HCT116 (cell line): ENCODE results near the gene NFIA. TPM values are rescaled to one million over a fixed set of nuclear protein-coding genes. Genes with fewer than 3 reads are reported as not detected.

Experiments used
- ATAC-seq: fragments of 200-7000 bp; cut with Tn5 transposase; 2 replicates; pipeline ENCODE4 v1.9.1; 2020; ENCODE audit warnings: mild to moderate bottlenecking, moderate library complexity
- BruUV-seq: library from RNA; stranded (reverse); fragments of 400-500 nt; replicated peaks from 2 replicates; lab custom pipeline; 2021; lab: Mats Ljungman, UMichigan
- CTCF ChIA-PET: fragments of 300-600 bp; sonication (Branson Sonifier 250); formaldehyde crosslinking; loops from one replicate; lab custom pipeline; 2021; ENCODE audit warnings: antibody characterized with exemption; lab: Charles Lee
- POLR2A ChIA-PET: fragments of 300-600, 350-600 bp; sonication (Branson Sonifier 250); formaldehyde crosslinking; loops from one replicate; lab custom pipeline; 2021; ENCODE audit warnings: antibody characterized with exemption; lab: Charles Lee
- RAD21 ChIA-PET, 2 experiments: fragments of 300-600 bp; sonication (Branson Sonifier 250); formaldehyde crosslinking; loops; one replicate each; lab custom pipeline; 2023; ENCODE audit warnings: low total read pairs in 2 of 2; ENCODE audit not compliant: uncharacterized antibody in 2 of 2, unreplicated experiment in 2 of 2, low non-redundant PET in 1 of 2; lab: Charles Lee
- DNase-seq: peaks from one replicate; pipeline ENCODE4 v3.0.0-alpha.2; 2010; ENCODE audit warnings: low read depth, low spot score
- H2AFZ ChIP-seq: fragments of 200-600 bp; shearing (Covaris generic), sonication (generic); 2 replicates; pipeline ENCODE4 v1.6.1; 2017; ENCODE audit warnings: low read depth, mixed run types, mixed read lengths, antibody characterized with exemption, low read length; ENCODE audit not compliant: poor library complexity, severe bottlenecking
- H3K27ac ChIP-seq: 2 replicates; pipeline ENCODE4 v1.5.1; 2012; ENCODE audit warnings: low read depth, low read length
- H3K27me3 ChIP-seq: fragments of 200-600 bp; sonication (generic); 2 replicates; pipeline ENCODE4 v1.6.1; 2016; ENCODE audit warnings: mixed run types, low read length, mixed read lengths; ENCODE audit not compliant: insufficient read depth
- H3K36me3 ChIP-seq, 2 experiments: fragments of 200-500 bp in 1 of 2; fragments of 200-600 bp in 1 of 2; sonication (Bioruptor generic) in 1 of 2; sonication (generic) in 1 of 2; 2 replicates each; pipeline versions ENCODE4 v1.5.1 to v1.6.1; 2014 to 2016; ENCODE audit warnings: low read length in 2 of 2, inconsistent platforms in 1 of 2, mixed read lengths in 1 of 2, mixed run types in 1 of 2; ENCODE audit not compliant: insufficient read depth in 2 of 2, control insufficient read depth in 1 of 2
- H3K4me1 ChIP-seq, 2 experiments: fragments of 200-600 bp in 1 of 2; sonication (generic) in 1 of 2; 2 replicates each; pipeline versions ENCODE4 v1.5.1 to v1.6.1; 2012 to 2017; ENCODE audit warnings: low read length in 2 of 2, inconsistent platforms in 1 of 2, mild to moderate bottlenecking in 1 of 2, mixed read lengths in 1 of 2, mixed run types in 1 of 2, moderate library complexity in 1 of 2; ENCODE audit not compliant: insufficient read depth in 2 of 2, control insufficient read depth in 1 of 2
- H3K4me2 ChIP-seq: fragments of 200-600 bp; sonication (generic); 2 replicates; pipeline ENCODE4 v1.6.1; 2017; ENCODE audit warnings: mixed run types, low read length, mixed read lengths
- H3K4me3 ChIP-seq, 2 experiments: fragments of 200-600 bp in 1 of 2; sonication (generic) in 1 of 2; replicated peaks in 1 of 2; 2 replicates each; pipeline ENCODE4 v1.5.1; 2011 to 2016; ENCODE audit warnings: low read length in 2 of 2, control low read depth in 1 of 2, low read depth in 1 of 2, mild to moderate bottlenecking in 1 of 2, mixed read lengths in 1 of 2, mixed run types in 1 of 2
- H3K79me2 ChIP-seq: fragments of 200-600 bp; sonication (generic); 2 replicates; pipeline ENCODE4 v1.6.1; 2017; ENCODE audit warnings: mild to moderate bottlenecking, mixed run types, low read length, moderate library complexity, mixed read lengths; ENCODE audit not compliant: insufficient read depth
- H3K9ac ChIP-seq: fragments of 200-600 bp; sonication (generic); 2 replicates; pipeline ENCODE4 v1.6.1; 2016; ENCODE audit warnings: low read length, mixed read lengths
- H3K9me2 ChIP-seq: fragments of 200-600 bp; sonication (generic), shearing (Covaris generic); 2 replicates; pipeline ENCODE4 v1.6.1; 2017; ENCODE audit warnings: mixed run types, mild to moderate bottlenecking, moderate library complexity; ENCODE audit not compliant: insufficient read depth
- H3K9me3 ChIP-seq, 2 experiments: fragments of 200-500 bp in 1 of 2; fragments of 200-600 bp in 1 of 2; sonication (Bioruptor generic) in 1 of 2; sonication (generic) in 1 of 2; 2 replicates each; pipeline ENCODE4 v1.6.1; 2014 to 2017; ENCODE audit warnings: low read length in 2 of 2, mixed read lengths in 2 of 2, inconsistent platforms in 1 of 2, low read depth in 1 of 2, mild to moderate bottlenecking in 1 of 2, mixed run types in 1 of 2, moderate library complexity in 1 of 2; ENCODE audit not compliant: control insufficient read depth in 1 of 2, insufficient read depth in 1 of 2
- H4K20me1 ChIP-seq: fragments of 200-600 bp; sonication (generic), shearing (Covaris generic); 2 replicates; pipeline ENCODE4 v1.6.1; 2017; ENCODE audit warnings: mixed run types, mild to moderate bottlenecking, moderate library complexity; ENCODE audit not compliant: insufficient read depth
- CTCF ChIP-seq, 3 experiments: fragments of 200-600 bp in 1 of 3; sonication (generic) in 1 of 3; IDR thresholded peaks in 2 of 3; conservative IDR thresholded peaks in 1 of 3; 2 replicates each; pipeline ENCODE4 v1.5.1; 2012 to 2017; ENCODE audit warnings: low read depth in 2 of 3, low read length in 2 of 3, antibody characterized with exemption in 1 of 3, borderline replicate concordance in 1 of 3, control low read depth in 1 of 3, mild to moderate bottlenecking in 1 of 3, mixed read lengths in 1 of 3, mixed run types in 1 of 3, moderate library complexity in 1 of 3; ENCODE audit not compliant: insufficient read depth in 1 of 3
- EZH2 ChIP-seq: fragments of 200-600 bp; sonication (generic); IDR thresholded peaks from 2 replicates; pipeline ENCODE4 v1.6.1; 2017; ENCODE audit warnings: antibody characterized with exemption, mixed run types
- POLR2AphosphoS5 ChIP-seq: IDR thresholded peaks from 2 replicates; pipeline ENCODE4 v1.6.1; 2011; ENCODE audit warnings: mild to moderate bottlenecking, low read depth, low read length, moderate library complexity
- RAD21 ChIP-seq: IDR thresholded peaks from 2 replicates; pipeline ENCODE4 v1.6.1; 2012; ENCODE audit warnings: low read depth, mild to moderate bottlenecking
- REST ChIP-seq: IDR thresholded peaks from 2 replicates; pipeline ENCODE4 v1.6.1; 2012; ENCODE audit warnings: low read depth
- TCF7L2 ChIP-seq: IDR thresholded peaks from 2 replicates; pipeline ENCODE4 v1.7.0; 2011; ENCODE audit warnings: borderline replicate concordance, inconsistent platforms; ENCODE audit not compliant: insufficient read depth, insufficient read length; ENCODE audit errors: extremely low read depth
- YY1 ChIP-seq: IDR thresholded peaks from 2 replicates; pipeline ENCODE4 v1.6.1; 2011; ENCODE audit warnings: low read length, low read depth, moderate library complexity, mild to moderate bottlenecking; ENCODE audit not compliant: insufficient replicate concordance; ENCODE audit errors: extremely low read depth
- ZBTB33 ChIP-seq: IDR thresholded peaks from 2 replicates; pipeline ENCODE4 v1.6.1; 2011; ENCODE audit warnings: mild to moderate bottlenecking, low read length, moderate library complexity; ENCODE audit not compliant: insufficient replicate concordance; ENCODE audit errors: extremely low read depth
- ZFX ChIP-seq: fragments of 450-650 bp; IDR thresholded peaks from 2 replicates; pipeline ENCODE4 v1.6.1; 2017
- intact Hi-C: fragments of 100-400 bp; cut with micrococcal nuclease; formaldehyde crosslinking; loops from 2 replicates; pipeline ENCODE4 v1.10.0; 2022
- total RNA-seq: library from RNA; stranded (reverse); gene quantifications from one replicate; pipeline ENCODE4 v1.2.1, GENCODE V29; 2021; ENCODE audit not compliant: unreplicated experiment

Gene NFIA
- total RNA-seq, 1 experiment from 2014 or later = 17.2 TPM

GRCh38 chr1:61049850-61050540, 32.4 kb upstream of the NFIA start:
- Histone ChIP-seq H3K4me3 (peak overlapping the region; percentile 53 to 75), H3K9me3 (no peaks in the 10 kb centered on the region), H3K9me2 (no peaks in the 10 kb centered on the region), H3K4me1 (peaks cover 0 to 8% of the 10 kb centered on the region in 2 experiments; a peak in 2 of 4 replicates)
- ATAC-seq = peak; percentile 90
- intact Hi-C loops = loop anchor here (1.0 to 10.0 kb wide), 3 partner anchors 289 to 535 kb away; no protein-coding TSS in a partner anchor
- TF ChIP-seq YY1 (peak; percentile 75), ZFX (peak; percentile 79), EZH2 (no peak), CTCF (IDR thresholded peaks at IDR 0.05 in 2 of 3, conservative IDR thresholded peaks at IDR 0.05 in 1 of 3; ENCODE audit: borderline replicate concordance in 1 of 3, insufficient read depth in 1 of 3, low read depth in 2 of 3, low read length in 2 of 3) (peak; percentile 74 to 97 (median 91)), TCF7L2 (peak; percentile 32), RAD21 (peak; percentile 87), REST (no peak), POLR2AphosphoS5 (peak; percentile 71), ZBTB33 (no peak)
- TF ChIP-seq, all 23 proteins: peak for 6
- BruUV-seq = no TSS peak
- ChIA-PET CTCF (interaction anchor here (0.7 to 3.3 kb wide), 25 partner anchors 8 to 878 kb away, joined by 3 to 29 read pairs (median 3); partner anchors contain the start of gene NFIA), POLR2A (interaction anchor here (0.7 kb wide), 1 partner anchor 397 kb away, joined by 3 read pairs; no protein-coding TSS in a partner anchor), RAD21 (interaction anchor here (0.5 to 0.8 kb wide), 4 partner anchors 9 to 539 kb away, joined by 3 read pairs; no protein-coding TSS in a partner anchor)
- no peaks in the 10 kb centered on the region for H4K20me1 ChIP-seq
- no peaks in the 10 kb centered on the region for H3K36me3 ChIP-seq
- H3K9ac ChIP-seq = peak overlapping the region; percentile 66
- peak; percentile 73 for DNase-seq
- peak overlapping the region; percentile 98 for H2AFZ ChIP-seq
- no peaks in the 10 kb centered on the region for H3K79me2 ChIP-seq
- peak overlapping the region; percentile 8; the same call in 1 of the 2 replicates for H3K27ac ChIP-seq
- H3K27me3 ChIP-seq = no peaks in the 10 kb centered on the region
- peak overlapping the region; percentile 93 for H3K4me2 ChIP-seq
